Measurements from ENCODE around the gene COL11A2. TPM values are rescaled to one million over a fixed set of nuclear protein-coding genes. Genes with fewer than 3 reads are reported as not detected.

Gene COL11A2
- total and polyA plus RNA-seq, 12 donors, result 0.05 to 7.2 (median 0.44) TPM

DNA sequence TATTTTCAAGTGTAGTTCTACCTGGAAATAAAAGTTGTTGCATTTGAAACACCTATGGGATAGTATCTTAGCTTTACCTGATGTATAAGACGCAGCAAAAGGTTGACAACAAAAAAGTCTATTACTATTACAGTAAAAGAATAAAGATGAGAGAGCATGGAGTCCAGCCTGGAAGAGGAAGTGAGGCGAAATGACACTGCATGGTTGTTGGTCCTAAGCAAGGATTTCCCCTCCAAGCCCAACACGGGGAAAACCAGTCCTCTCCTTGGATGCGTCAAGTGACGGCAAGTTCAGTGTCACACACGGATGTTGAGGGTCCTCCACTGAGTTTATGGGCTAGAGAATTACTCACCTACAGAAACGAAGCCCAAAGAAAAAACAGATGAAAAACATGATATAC, 51.7 kb downstream of the COL11A2 start:
- H3K9me3 ChIP-seq (replicated peaks in 1 of 3), result no peaks in the 10 kb centered on the region
- H3K4me1 ChIP-seq (replicated peaks in 1 of 2), result no peaks in the 10 kb centered on the region
- intact Hi-C loops (cut with DNase I), result loop anchor here in 1 of 2 donors (10.0 kb wide), 1 partner anchor 126 kb away; no protein-coding TSS in a partner anchor
- no peak overlapping the region for H3K27ac ChIP-seq
- TF ChIP-seq POLR2A (IDR thresholded peaks at IDR 0.05), result no peak
- TF ChIP-seq, protein P1, sequence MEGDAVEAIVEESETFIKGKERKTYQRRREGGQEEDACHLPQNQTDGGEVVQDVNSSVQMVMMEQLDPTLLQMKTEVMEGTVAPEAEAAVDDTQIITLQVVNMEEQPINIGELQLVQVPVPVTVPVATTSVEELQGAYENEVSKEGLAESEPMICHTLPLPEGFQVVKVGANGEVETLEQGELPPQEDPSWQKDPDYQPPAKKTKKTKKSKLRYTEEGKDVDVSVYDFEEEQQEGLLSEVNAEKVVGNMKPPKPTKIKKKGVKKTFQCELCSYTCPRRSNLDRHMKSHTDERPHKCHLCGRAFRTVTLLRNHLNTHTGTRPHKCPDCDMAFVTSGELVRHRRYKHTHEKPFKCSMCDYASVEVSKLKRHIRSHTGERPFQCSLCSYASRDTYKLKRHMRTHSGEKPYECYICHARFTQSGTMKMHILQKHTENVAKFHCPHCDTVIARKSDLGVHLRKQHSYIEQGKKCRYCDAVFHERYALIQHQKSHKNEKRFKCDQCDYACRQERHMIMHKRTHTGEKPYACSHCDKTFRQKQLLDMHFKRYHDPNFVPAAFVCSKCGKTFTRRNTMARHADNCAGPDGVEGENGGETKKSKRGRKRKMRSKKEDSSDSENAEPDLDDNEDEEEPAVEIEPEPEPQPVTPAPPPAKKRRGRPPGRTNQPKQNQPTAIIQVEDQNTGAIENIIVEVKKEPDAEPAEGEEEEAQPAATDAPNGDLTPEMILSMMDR (IDR thresholded peaks at IDR 0.05), result no peak
- no peaks in the 10 kb centered on the region for H3K27me3 ChIP-seq
- DNase-seq, result no peak
- no peaks in the 10 kb centered on the region for H3K36me3 ChIP-seq (replicated peaks in 1 of 2)
- 74 to 78% (median 77%) methylated on average over 7 of the region's 7 CpGs for WGBS, 4 donors
- H3K4me3 ChIP-seq, result no peak overlapping the region

DNA sequence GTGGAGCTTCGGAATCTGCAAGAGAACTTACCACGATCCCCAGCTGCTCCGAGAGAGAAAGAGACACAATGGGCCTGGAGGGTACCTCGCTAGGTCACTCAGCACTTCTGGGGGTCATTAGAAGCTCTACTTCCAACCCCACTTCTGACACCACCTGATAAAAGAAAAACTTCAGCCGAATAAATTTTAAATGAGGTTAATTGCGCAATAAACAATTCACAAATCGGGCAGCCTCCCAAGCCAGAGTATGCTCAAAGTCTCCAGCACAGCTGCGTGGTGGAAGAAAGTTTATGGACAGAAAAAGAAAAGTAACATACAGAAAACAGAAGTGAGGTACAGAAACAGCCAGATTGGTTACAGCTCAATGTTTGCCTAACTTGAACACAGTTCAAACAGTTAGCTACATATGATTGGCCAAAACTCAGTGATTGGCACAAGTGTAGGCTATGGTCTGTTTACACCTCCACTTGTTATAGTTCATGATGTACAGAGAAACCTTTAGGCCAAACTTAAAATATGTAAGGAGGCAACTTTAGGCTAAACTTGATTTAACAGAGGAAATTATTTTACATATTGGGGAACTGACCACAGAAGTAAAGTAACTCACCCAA, 52.6 kb downstream of the COL11A2 start:
- Histone ChIP-seq H3K36me3 (replicated peaks in 1 of 2) (no peaks in the 10 kb centered on the region), H3K9me3 (replicated peaks in 1 of 3) (no peaks in the 10 kb centered on the region), H3K4me3 (no peak overlapping the region), H3K27me3 (no peaks in the 10 kb centered on the region), H3K27ac (no peak overlapping the region), H3K4me1 (replicated peaks in 1 of 2) (no peaks in the 10 kb centered on the region)
- 74 to 81% (median 78%) methylated on average over 8 of the region's 8 CpGs for WGBS, 4 donors
- DNase-seq, result no peak
- TF ChIP-seq, protein P1 (IDR thresholded peaks at IDR 0.05), result no peak
- TF ChIP-seq POLR2A (IDR thresholded peaks at IDR 0.05), result no peak
- intact Hi-C loops (cut with DNase I), result loop anchor here (5.0 to 10.0 kb wide), 2 partner anchors 125 to 242 kb away; no protein-coding TSS in a partner anchor

DNA sequence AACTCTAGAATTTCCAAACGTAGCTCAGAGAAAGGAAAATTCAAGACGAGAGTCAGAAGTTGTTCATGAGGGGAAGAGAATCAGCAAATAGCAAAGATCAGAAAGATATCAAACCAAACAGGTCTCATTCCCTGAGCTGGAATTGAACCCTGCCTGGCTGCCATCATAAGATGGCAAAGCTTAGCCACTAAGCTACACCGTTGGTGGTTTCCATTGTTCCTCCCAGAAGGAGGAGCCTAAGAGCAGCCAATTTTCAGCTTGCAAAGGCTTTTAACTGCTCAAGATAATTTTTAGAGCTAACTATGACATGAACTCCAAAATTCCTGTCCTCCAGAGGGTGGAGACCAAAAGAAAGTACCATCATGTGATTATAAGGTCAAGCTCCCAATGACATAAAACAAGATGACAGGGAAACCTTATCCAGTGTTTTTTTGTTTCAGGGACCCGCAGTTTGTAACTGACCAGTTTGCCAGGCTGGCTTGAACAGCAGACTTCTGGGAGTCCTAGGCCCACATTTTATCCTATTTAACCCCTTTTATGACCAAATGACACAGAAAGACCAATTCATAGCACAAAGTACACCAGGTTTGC, 55.9 kb downstream of the COL11A2 start:
- DNase-seq, result no peak
- H3K36me3 ChIP-seq (replicated peaks in 1 of 2), result no peaks in the 10 kb centered on the region
- no peaks in the 10 kb centered on the region for H3K27me3 ChIP-seq
- intact Hi-C loops (cut with DNase I), result loop anchor here in 1 of 2 donors (5.0 kb wide), 1 partner anchor 239 kb away; no protein-coding TSS in a partner anchor
- TF ChIP-seq POLR2A (IDR thresholded peaks at IDR 0.05), result no peak
- TF ChIP-seq, protein P1 (IDR thresholded peaks at IDR 0.05), result no peak
- no peak overlapping the region for H3K27ac ChIP-seq
- no peaks in the 10 kb centered on the region for H3K4me1 ChIP-seq (replicated peaks in 1 of 2)
- H3K9me3 ChIP-seq (replicated peaks in 1 of 3), result no peaks in the 10 kb centered on the region
- WGBS, 4 donors, result 42 to 61% (median 55%) methylated on average over 4 of the region's 4 CpGs
- H3K4me3 ChIP-seq, result no peak overlapping the region

DNA sequence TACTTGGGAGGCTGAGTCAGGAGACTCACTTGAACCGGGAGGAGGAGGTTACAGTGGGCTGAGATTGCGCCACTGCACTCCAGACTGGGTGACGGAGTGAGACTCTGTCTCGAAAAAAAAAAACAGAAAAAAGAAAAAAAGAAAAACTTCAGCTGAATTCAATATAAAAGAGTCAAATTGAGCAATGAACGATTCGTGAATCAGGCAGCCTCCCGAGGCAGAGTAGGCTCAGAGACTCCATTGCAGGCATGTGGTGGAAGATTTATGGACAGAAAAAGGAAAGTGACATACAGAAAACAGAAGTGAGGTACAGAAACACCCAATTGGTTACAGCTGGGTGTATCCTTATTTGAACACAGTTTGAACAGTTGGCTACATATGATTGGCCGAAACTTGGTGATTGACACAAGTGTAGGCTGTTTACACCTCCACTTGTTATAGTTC, 60.2 kb downstream of the COL11A2 start:
- WGBS, 4 donors, result 52 to 74% (median 59%) methylated on average over 8 of the region's 8 CpGs
- DNase-seq, result no peak
- no peak for TF ChIP-seq POLR2A (IDR thresholded peaks at IDR 0.05)
- TF ChIP-seq, protein P1 (IDR thresholded peaks at IDR 0.05), result no peak
- Histone ChIP-seq H3K4me1 (replicated peaks in 1 of 2) (no peaks in the 10 kb centered on the region), H3K27ac (no peak overlapping the region), H3K4me3 (no peak overlapping the region), H3K36me3 (replicated peaks in 1 of 2) (no peaks in the 10 kb centered on the region), H3K9me3 (replicated peaks in 1 of 3) (no peaks in the 10 kb centered on the region), H3K27me3 (no peaks in the 10 kb centered on the region)
- intact Hi-C loops (cut with DNase I), result no loop called here
